H9 (cell line): ENCODE measurements around the gene HOXC6. TPM values are rescaled to one million over a fixed set of nuclear protein-coding genes. Genes with fewer than 3 reads are reported as not detected.

Source experiments
- DNase-seq: peaks from one replicate; pipeline ENCODE4 v3.0.0-alpha.2; 2017
- H2AFZ ChIP-seq: one replicate; pipeline ENCODE4 v1.6.1; 2013; ENCODE audit warnings: mild to moderate bottlenecking, low read length, control low read depth, moderate library complexity
- H2AK5ac ChIP-seq: 2 replicates; pipeline ENCODE4 v1.6.1; 2013; ENCODE audit warnings: low read length, control low read depth, mixed read lengths; ENCODE audit not compliant: insufficient read length
- H2BK120ac ChIP-seq: one replicate; pipeline ENCODE4 v1.6.1; 2013; ENCODE audit warnings: low read depth, mild to moderate bottlenecking, low read length, control low read depth, inconsistent platforms; ENCODE audit not compliant: poor library complexity, severe bottlenecking
- H2BK12ac ChIP-seq: 2 replicates; pipeline ENCODE4 v1.6.1; 2013; ENCODE audit warnings: low read length, control low read depth, mixed read lengths, low read depth; ENCODE audit not compliant: insufficient read length
- H2BK15ac ChIP-seq: 2 replicates; pipeline ENCODE4 v1.6.1; 2013; ENCODE audit warnings: low read depth, low read length, control low read depth
- H2BK20ac ChIP-seq: one replicate; pipeline ENCODE4 v1.6.1; 2013; ENCODE audit warnings: low read depth, mild to moderate bottlenecking, low read length, control low read depth, inconsistent platforms; ENCODE audit not compliant: poor library complexity, severe bottlenecking
- H2BK5ac ChIP-seq: 2 replicates; pipeline ENCODE4 v1.6.1; 2013; ENCODE audit warnings: low read length, control low read depth, mixed read lengths; ENCODE audit not compliant: insufficient read length
- H3K14ac ChIP-seq: 2 replicates; pipeline ENCODE4 v1.6.1; 2013; ENCODE audit warnings: low read length, control low read depth; ENCODE audit not compliant: insufficient read depth
- H3K18ac ChIP-seq: 2 replicates; pipeline ENCODE4 v1.6.1; 2013; ENCODE audit warnings: low read depth, mild to moderate bottlenecking, mixed read lengths, low read length, control low read depth; ENCODE audit not compliant: insufficient read length
- H3K23ac ChIP-seq: 2 replicates; pipeline ENCODE4 v1.6.1; 2013; ENCODE audit warnings: low read length, control low read depth, mixed read lengths, low read depth; ENCODE audit not compliant: insufficient read length
- H3K23me2 ChIP-seq: 2 replicates; pipeline ENCODE4 v1.6.1; 2013; ENCODE audit warnings: low read depth, mild to moderate bottlenecking, mixed read lengths, low read length, control low read depth; ENCODE audit not compliant: insufficient read length, poor library complexity, severe bottlenecking
- H3K27ac ChIP-seq: 2 replicates; pipeline ENCODE4 v1.5.1; 2013; ENCODE audit warnings: low read length, control low read depth, mixed read lengths, low read depth; ENCODE audit not compliant: insufficient read length
- H3K27me3 ChIP-seq: 2 replicates; pipeline ENCODE4 v1.6.1; 2013; ENCODE audit warnings: low read length, control low read depth, inconsistent platforms; ENCODE audit not compliant: insufficient read depth
- H3K4ac ChIP-seq: 2 replicates; pipeline ENCODE4 v1.6.1; 2013; ENCODE audit warnings: low read depth, mild to moderate bottlenecking, control low read depth, inconsistent platforms, low read length, moderate library complexity
- H3K4me1 ChIP-seq: 2 replicates; pipeline ENCODE4 v1.6.1; 2013; ENCODE audit warnings: low read length, control low read depth, inconsistent platforms; ENCODE audit not compliant: insufficient read depth
- H3K4me2 ChIP-seq: 2 replicates; pipeline ENCODE4 v1.6.1; 2013; ENCODE audit warnings: low read length, control low read depth, mixed read lengths; ENCODE audit not compliant: insufficient read length, insufficient read depth
- H3K56ac ChIP-seq: 2 replicates; pipeline ENCODE4 v1.6.1; 2013; ENCODE audit warnings: low read depth, mild to moderate bottlenecking, mixed read lengths, low read length, control low read depth; ENCODE audit not compliant: insufficient read length
- H3K79me1 ChIP-seq: 2 replicates; pipeline ENCODE4 v1.6.1; 2013; ENCODE audit warnings: low read depth, mild to moderate bottlenecking, moderate library complexity, low read length, control low read depth, inconsistent platforms; ENCODE audit not compliant: insufficient read depth, poor library complexity, severe bottlenecking
- H3K79me2 ChIP-seq: 2 replicates; pipeline ENCODE4 v1.6.1; 2013; ENCODE audit warnings: low read length, control low read depth, inconsistent platforms; ENCODE audit not compliant: insufficient read depth
- H3K9ac ChIP-seq: 2 replicates; pipeline ENCODE4 v1.6.1; 2013; ENCODE audit warnings: low read length, control low read depth, mixed read lengths; ENCODE audit not compliant: insufficient read length; ENCODE audit errors: extremely low read depth
- H3K9me3 ChIP-seq: one replicate; pipeline ENCODE4 v1.6.1; 2013; ENCODE audit warnings: low read depth, low read length, inconsistent platforms; ENCODE audit not compliant: control insufficient read depth
- H3T11ph ChIP-seq: one replicate; pipeline ENCODE4 v1.6.1; 2013; ENCODE audit warnings: mild to moderate bottlenecking, low read length, control low read depth, inconsistent platforms
- H4K20me1 ChIP-seq: one replicate; pipeline ENCODE4 v1.6.1; 2013; ENCODE audit not compliant: control insufficient read depth, insufficient read length, insufficient read depth
- H4K5ac ChIP-seq: 2 replicates; pipeline ENCODE4 v1.6.1; 2013; ENCODE audit warnings: low read depth, mild to moderate bottlenecking, mixed read lengths, low read length, control low read depth; ENCODE audit not compliant: insufficient read length
- H4K8ac ChIP-seq: replicated peaks from 2 replicates; pipeline ENCODE4 v1.6.1; 2013; ENCODE audit warnings: low read length, control low read depth, mixed read lengths, low read depth; ENCODE audit not compliant: insufficient read length
- H4K91ac ChIP-seq: 2 replicates; pipeline ENCODE4 v1.6.1; 2013; ENCODE audit warnings: low read depth, mild to moderate bottlenecking, moderate library complexity, mixed read lengths, low read length, control low read depth; ENCODE audit not compliant: insufficient read length
- H3K27ac Mint-ChIP-seq, 3 experiments: 2 replicates in 2 of 3; 3 replicates in 1 of 3; pipeline ENCODE4 v1.8.0; 2020 to 2021; ENCODE audit warnings: mixed read lengths in 3 of 3, mild to moderate bottlenecking in 1 of 3, moderate library complexity in 1 of 3
- H3K27me3 Mint-ChIP-seq: 2 replicates; pipeline ENCODE4 v1.8.0; 2021; ENCODE audit warnings: low read depth, mild to moderate bottlenecking, moderate library complexity, mixed read lengths
- H3K36me3 Mint-ChIP-seq, 3 experiments: 2 replicates in 2 of 3; 3 replicates in 1 of 3; pipeline ENCODE4 v1.8.0; 2020 to 2021; ENCODE audit warnings: low read depth in 3 of 3, mixed read lengths in 3 of 3; ENCODE audit not compliant: insufficient read depth in 1 of 3
- H3K4me1 Mint-ChIP-seq, 2 experiments: 2 replicates each; pipeline ENCODE4 v1.8.0; 2020; ENCODE audit warnings: mixed read lengths in 2 of 2
- H3K4me3 Mint-ChIP-seq, 2 experiments: 2 replicates in 1 of 2; 3 replicates in 1 of 2; pipeline ENCODE4 v1.8.0; 2020 to 2021; ENCODE audit warnings: mild to moderate bottlenecking in 2 of 2, mixed read lengths in 2 of 2, moderate library complexity in 1 of 2
- H3K9me3 Mint-ChIP-seq, 2 experiments: 2 replicates in 1 of 2; 3 replicates in 1 of 2; pipeline ENCODE4 v1.8.0; 2020; ENCODE audit warnings: mild to moderate bottlenecking in 2 of 2, mixed read lengths in 2 of 2, moderate library complexity in 1 of 2
- WGBS: extraction: QIAGEN DNeasy Blood & Tissue Kit; methylation state at CpG from one replicate; pipeline ENCODE4 v1.1.7; 2013; ENCODE audit warnings: missing lambda C conversion rate, low lambda C conversion rate, mixed read lengths; ENCODE audit not compliant: insufficient read length; ENCODE audit errors: extremely low coverage; 5-methylcytosine and 5-hydroxymethylcytosine counted together
- total RNA-seq: library from RNA; stranded (reverse); gene quantifications from 2 replicates; pipeline ENCODE4 v1.2.1, GENCODE V29; 2021
- TF ChIP-seq, protein P1 (sequence below): fragments of 200-600 bp; sonication (generic); conservative IDR thresholded peaks from 3 replicates; pipeline ENCODE4 v1.8.0; 2021; ENCODE audit warnings: antibody characterized with exemption, mild to moderate bottlenecking

The HOXC6 gene
- total RNA-seq, 1 experiment from 2014 or later: not detected

GRCh38 chr12:53991077-53991460 lies 37.2 kb upstream of the HOXC6 start:
- TF ChIP-seq, protein P1, sequence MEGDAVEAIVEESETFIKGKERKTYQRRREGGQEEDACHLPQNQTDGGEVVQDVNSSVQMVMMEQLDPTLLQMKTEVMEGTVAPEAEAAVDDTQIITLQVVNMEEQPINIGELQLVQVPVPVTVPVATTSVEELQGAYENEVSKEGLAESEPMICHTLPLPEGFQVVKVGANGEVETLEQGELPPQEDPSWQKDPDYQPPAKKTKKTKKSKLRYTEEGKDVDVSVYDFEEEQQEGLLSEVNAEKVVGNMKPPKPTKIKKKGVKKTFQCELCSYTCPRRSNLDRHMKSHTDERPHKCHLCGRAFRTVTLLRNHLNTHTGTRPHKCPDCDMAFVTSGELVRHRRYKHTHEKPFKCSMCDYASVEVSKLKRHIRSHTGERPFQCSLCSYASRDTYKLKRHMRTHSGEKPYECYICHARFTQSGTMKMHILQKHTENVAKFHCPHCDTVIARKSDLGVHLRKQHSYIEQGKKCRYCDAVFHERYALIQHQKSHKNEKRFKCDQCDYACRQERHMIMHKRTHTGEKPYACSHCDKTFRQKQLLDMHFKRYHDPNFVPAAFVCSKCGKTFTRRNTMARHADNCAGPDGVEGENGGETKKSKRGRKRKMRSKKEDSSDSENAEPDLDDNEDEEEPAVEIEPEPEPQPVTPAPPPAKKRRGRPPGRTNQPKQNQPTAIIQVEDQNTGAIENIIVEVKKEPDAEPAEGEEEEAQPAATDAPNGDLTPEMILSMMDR: no peak
- no peak overlapping the region for H4K91ac ChIP-seq
- no peak for DNase-seq
- H3K56ac ChIP-seq: no peak overlapping the region
- H4K20me1 ChIP-seq: no peaks in the 10 kb centered on the region
- no peaks in the 10 kb centered on the region for H3K79me1 ChIP-seq
- no peak overlapping the region for H3K4me2 ChIP-seq
- no peak overlapping the region for H3K23ac ChIP-seq
- H3T11ph ChIP-seq: no peak overlapping the region
- no peak overlapping the region for H2AFZ ChIP-seq
- no peaks in the 10 kb centered on the region for H3K4me1 ChIP-seq
- H4K8ac ChIP-seq: no peak overlapping the region
- H3K9ac ChIP-seq: no peak overlapping the region
- no peak overlapping the region for H2BK120ac ChIP-seq
- H2BK20ac ChIP-seq: no peak overlapping the region
- H4K5ac ChIP-seq: no peak overlapping the region
- H3K4me1 Mint-ChIP-seq: peaks cover 10 to 23% of the 10 kb centered on the region in 2 experiments
- no peak overlapping the region for H3K18ac ChIP-seq
- H3K23me2 ChIP-seq: no peaks in the 10 kb centered on the region
- no peak overlapping the region for H2AK5ac ChIP-seq
- no peaks in the 10 kb centered on the region for H3K9me3 ChIP-seq
- H2BK5ac ChIP-seq: no peak overlapping the region
- no peak overlapping the region for H3K27ac Mint-ChIP-seq
- H3K14ac ChIP-seq: no peak overlapping the region
- no peak overlapping the region for H2BK12ac ChIP-seq
- peaks cover 100% of the 10 kb centered on the region for H3K27me3 Mint-ChIP-seq
- no peak overlapping the region for H3K4ac ChIP-seq
- no peaks in the 10 kb centered on the region for H3K79me2 ChIP-seq
- H2BK15ac ChIP-seq: no peak overlapping the region
- no peak overlapping the region for H3K27ac ChIP-seq
- H3K27me3 ChIP-seq: peaks cover 99% of the 10 kb centered on the region
- WGBS: no CpG with 5 or more reads among the region's 8 CpGs
- H3K4me3 Mint-ChIP-seq: no peak overlapping the region
- H3K36me3 Mint-ChIP-seq: no peaks in the 10 kb centered on the region; a peak in 1 of 7 replicates
- peaks cover 3% of the 10 kb centered on the region in 2 experiments; a peak in 3 of 5 replicates for H3K9me3 Mint-ChIP-seq
